T-helper 9 cell (primary cell): ENCODE measurements around the gene PLD4.
"Not testable (repeated sequence)": the region's sequence is repeated elsewhere in the genome, so short reads cannot be mapped to it uniquely, and the experiment has no call there.

Source experiments
- DNase-seq: peaks from one replicate; pipeline ENCODE4 v3.0.0-alpha.2; 2020

Gene PLD4

GRCh38 chr14:104886690-104887622 is 37.7 kb upstream of the PLD4 start:
- no peak for DNase-seq

- no peak for DNase-seq
Observed at GRCh38 chr14:104887623-104888488, 36.8 kb upstream of the PLD4 start.

GRCh38 chr14:104888489-104889374 is 35.9 kb upstream of the PLD4 start:
- DNase-seq = no peak

GRCh38 chr14:104889375-104889757 is 35.3 kb upstream of the PLD4 start:
- DNase-seq = no peak

GRCh38 chr14:104890292-104890691 is 34.4 kb upstream of the PLD4 start:
- not testable (repeated sequence) for DNase-seq

GRCh38 chr14:104891121-104891551 is 33.5 kb upstream of the PLD4 start:
- DNase-seq = no peak

- no peak for DNase-seq
Observed at GRCh38 chr14:104891664-104892530, 32.8 kb upstream of the PLD4 start.

- DNase-seq = no peak
Observed at GRCh38 chr14:104892531-104893434, 31.9 kb upstream of the PLD4 start.

- DNase-seq = no peak
Observed at GRCh38 chr14:104893435-104894207, 31.1 kb upstream of the PLD4 start.

GRCh38 chr14:104894331-104895206 is 30.1 kb upstream of the PLD4 start:
- DNase-seq = no peak

- no peak for DNase-seq
Observed at GRCh38 chr14:104895207-104895785, 29.4 kb upstream of the PLD4 start.

GRCh38 chr14:104895786-104896661 is 28.7 kb upstream of the PLD4 start:
- no peak for DNase-seq

- DNase-seq = no peak
Observed at GRCh38 chr14:104897330-104898194, 27.1 kb upstream of the PLD4 start.

GRCh38 chr14:104898195-104898558 is 26.5 kb upstream of the PLD4 start:
- DNase-seq = no peak

- DNase-seq = no peak
Observed at GRCh38 chr14:104898870-104899510, 25.7 kb upstream of the PLD4 start.

GRCh38 chr14:104899781-104900180 is 24.9 kb upstream of the PLD4 start:
- DNase-seq = no peak
